Fibroblast of peridontal ligament (primary cell): ENCODE results near the gene CD19.
"Not testable (repeated sequence)": the region's sequence is repeated elsewhere in the genome, so short reads cannot be mapped to it uniquely, and the experiment has no call there.

ENCODE experiments used
- DNase-seq: peaks from one replicate; pipeline ENCODE4 v3.0.0-alpha.2; 2010; ENCODE audit errors: extremely low read depth

Gene CD19

DNA sequence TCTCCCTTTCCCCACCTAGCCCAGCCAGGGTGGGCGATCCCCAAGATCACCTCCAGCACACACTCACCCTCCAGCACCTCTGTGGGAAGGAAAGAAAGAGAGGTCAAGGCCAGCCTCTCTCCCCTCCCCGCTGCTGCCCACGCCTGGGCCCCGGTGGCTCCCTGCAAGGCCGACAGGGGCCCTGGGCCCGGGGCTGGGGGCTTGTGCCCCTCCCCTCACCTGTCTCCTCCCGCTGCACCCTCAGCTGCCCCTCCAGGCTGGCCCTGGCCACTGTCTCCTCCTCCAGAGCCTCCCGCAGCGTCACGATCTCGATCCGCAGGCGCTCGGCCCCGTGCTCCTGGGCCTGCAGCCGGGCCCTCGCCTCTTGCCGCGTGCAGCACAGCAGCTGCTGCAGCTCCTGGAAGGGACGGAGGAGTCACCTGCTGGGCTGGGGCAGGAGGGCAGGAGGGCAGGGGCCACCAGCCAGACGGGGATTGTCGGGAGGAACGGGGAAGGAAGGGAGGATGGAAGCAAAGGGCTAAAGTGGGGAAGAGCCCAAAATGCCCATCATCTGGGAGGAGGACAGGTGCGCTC, 25.9 kb upstream of the CD19 start:
- DNase-seq = no peak

DNA sequence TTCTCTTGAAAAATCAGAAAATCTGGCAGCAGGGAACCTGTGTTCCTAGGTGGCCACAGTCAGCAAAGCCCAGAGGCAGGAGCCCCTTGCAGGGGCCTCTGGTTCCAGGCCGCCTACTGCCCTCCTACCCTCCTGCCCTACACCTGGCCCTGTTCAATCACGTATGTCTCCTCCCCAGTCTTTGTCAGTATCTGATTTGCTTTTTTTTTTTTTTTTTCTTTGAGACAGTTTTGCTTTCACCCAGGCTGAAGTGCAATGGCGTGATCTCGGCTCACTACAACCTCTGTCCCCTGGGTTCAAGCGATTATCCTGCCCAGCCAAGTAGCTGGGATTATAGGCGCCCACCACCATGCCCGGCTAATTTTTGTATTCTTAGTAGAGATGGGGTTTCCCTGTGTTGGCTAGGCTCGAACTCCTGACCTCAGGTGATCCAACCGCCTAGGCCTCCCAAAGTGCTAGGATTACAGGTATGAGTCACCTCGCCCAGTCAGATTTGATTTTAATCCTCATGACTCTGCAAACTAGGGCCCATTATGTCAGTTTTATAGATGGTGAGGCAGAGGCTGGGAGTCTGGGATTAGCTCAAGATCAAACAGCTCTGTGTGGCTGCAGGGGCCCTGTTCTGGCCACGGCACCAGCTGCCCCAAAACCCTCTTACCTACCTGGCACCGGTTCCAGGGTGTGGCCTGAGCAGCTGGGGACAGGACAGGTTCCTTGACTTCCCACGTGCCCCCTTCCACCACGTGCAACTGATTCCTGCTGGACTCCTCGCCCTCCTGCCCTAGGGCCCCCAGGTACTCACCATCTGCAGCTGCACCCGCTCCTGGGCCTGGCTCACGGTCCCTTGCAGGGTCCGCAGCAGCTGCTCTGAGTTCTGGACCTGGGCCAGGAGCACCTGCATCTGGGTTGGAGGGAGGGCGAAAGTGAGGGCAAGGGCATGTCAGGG, 21.4 kb upstream of the CD19 start:
- DNase-seq = no peak

DNA sequence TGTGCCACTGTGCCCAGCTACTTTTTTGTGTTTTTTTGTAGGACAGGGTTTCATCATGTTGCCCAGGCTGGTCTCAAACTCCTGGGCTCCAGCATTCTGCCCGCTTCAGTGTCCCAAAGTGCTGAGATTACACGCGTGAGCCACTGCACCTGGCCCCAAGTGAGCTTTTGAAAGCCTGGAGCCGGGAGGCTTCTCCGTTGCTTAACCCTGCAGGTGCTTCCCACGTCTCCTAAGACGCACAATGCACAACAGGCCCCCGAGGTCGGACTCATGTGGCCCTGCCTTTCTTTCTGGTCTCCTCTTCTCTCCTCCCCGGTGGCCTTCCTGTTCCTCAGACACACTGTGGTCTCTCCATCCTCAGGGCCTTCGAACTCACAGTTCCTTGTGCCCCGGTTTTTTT, 19.2 kb upstream of the CD19 start:
- DNase-seq = no peak

DNA sequence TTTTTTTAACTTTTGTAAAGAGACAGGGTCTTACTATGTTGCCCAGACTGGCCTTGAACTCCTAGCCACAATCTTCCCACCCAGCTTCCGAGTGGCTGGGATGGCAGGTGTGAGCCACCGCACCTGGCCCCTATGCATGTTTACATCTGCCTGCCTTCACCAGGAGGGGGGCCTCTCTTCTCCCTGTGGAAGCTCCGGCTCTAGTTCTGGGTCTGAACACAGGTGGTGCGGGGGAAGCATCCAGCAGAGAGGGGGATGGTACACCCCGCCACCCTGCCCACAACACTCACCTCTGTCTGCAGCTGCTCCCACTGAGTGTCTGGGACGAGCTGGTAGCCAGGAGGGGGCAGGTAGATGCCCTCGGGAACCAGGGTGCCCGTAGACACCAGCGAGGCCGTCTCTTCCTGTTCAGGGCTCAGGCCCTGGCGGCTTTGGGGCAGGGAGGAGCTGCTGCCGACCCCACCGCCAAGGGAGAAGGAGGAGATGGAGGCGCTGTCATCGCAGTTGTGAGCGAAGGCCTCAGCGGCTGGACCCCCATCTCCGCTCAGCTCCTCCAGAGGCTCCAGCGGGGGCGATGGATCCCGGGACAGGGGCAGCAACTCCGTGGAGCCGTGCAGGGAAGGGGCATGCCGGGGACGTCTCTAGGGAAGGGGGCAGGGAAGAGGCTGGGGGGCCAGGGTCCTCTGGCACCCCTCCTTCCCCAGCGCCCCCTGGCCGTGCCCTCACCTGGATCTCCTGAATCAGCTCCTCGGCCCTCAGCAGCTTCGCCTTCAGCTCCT, 17.6 kb upstream of the CD19 start:
- no peak for DNase-seq

DNA sequence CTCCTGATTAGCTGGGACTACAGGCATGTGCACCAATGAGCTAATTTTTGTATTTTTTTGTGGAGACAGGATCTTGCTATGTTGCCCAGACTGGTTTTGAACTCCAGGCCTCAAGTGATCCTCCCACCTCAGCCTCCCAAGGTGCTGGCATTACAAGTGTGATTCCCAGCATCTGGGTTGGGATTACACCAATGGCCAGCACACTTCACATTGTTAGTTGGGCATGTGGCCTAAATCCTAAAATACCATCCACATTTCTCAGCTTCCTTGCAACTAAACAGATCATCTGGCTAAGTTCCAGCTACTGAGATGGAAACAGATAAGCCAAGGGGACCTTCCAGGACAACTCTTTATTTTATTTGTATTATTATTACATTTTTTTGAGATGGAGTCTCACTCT, 16.6 kb upstream of the CD19 start:
- DNase-seq = peak; percentile 62

DNA sequence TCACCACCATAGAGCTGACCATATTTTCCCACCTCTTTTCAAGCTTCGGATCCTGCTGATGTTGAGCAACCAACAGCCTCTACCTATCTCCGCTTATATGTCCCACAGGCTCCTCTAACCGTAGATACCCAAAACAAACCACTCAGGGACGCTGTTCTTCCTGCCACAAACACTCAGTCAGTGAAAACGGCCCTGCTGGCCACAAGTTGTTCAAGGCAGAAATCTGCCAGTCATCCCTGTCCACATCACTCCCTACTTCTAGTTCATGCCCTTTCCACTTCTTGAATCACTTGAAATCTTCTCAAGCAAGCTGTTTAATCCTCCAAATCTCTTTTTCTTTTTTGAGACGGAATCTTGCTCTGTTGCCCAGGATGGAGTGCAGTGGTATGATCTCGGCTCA, 14.7 kb upstream of the CD19 start:
- DNase-seq = no peak

DNA sequence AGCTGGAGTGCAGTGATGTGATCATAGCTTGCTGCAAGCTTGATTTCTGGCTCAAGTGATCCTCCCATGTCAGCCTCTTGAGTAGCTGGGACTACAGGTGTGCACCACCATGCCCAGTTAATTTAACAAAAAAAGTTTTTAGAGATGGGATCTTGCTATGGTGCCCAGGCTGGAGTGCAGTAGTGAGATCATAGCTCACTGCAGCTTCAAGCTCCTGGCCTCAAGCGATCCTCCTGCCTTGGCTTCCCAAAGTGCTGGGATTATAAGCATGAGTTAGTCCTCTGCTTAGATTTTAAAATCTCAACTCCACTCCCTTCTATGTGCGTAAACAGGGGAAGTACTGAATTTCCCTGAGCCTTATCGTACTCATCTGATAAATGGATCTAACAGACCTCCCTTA, 13.1 kb upstream of the CD19 start:
- no peak for DNase-seq

DNA sequence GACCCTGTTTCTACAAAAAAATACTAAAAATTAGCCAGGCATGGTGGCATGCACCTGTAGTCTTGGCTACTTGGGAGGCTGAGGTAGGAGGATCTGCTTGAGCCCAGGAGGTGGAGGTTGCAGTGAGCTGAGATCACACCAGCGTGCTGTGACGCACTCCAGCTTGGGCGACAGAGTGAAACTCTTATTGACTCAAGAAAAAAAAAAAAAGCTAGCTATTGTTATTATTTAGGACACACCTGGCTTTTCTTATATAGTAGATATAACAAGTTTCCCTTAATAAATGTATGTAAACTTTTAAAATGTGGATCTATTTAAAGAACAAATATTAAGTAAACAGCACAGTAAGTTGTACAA, 8.6 kb upstream of the CD19 start:
- no peak for DNase-seq

DNA sequence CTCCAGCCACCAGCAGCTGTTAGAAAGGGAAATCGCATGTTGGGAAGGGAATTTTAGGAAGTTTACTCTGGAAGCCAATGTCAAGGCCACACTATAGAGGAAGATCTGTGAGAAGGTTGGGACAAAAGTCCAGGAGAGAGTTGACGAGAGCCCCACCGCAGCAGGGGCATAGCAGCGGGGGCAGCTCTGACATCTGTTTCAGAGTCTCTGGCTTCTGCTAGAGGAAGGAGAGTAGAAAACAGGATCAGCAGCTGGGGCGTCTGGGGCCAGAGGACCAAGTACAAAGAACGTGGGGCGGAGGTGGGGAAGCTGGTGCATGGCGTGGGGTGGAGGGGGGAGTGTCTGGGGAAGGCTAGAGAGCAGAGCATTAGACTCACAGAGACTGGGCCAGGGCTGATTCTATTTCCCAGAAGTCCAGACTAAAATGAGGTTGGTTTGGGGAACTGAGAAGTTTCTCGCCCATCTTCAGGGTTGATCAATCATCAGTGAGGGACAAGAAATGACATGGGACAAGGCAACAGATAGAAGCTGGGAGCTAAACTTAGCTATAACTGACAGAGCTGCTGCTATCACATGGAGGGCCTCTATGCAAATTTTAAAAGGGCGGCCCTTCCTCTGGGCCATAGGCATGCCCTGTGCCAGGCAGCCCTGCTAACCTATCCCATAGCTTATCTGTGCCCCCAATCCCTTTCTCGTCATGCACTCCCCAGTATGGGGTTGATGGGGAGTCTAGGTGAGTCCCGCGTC, 7.9 kb upstream of the CD19 start:
- DNase-seq = no peak

DNA sequence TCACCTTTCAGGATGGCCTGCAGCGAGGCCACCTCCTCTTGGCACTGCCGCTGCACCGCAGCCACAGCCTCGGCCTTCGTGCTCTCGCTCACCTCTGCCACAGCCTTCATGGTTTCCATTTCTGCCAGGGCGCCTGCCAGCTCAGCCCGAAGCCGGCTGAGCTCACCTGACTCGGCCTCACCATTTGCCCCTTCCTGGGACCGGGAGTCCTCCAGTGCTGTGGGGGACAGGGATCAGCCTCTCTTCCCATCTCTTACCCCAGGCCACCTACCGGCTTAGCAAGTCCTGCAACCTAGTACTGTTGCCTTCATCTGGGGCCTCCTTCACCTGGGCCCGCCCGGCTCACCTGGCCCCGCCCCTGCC, 7.4 kb upstream of the CD19 start:
- DNase-seq = no peak

DNA sequence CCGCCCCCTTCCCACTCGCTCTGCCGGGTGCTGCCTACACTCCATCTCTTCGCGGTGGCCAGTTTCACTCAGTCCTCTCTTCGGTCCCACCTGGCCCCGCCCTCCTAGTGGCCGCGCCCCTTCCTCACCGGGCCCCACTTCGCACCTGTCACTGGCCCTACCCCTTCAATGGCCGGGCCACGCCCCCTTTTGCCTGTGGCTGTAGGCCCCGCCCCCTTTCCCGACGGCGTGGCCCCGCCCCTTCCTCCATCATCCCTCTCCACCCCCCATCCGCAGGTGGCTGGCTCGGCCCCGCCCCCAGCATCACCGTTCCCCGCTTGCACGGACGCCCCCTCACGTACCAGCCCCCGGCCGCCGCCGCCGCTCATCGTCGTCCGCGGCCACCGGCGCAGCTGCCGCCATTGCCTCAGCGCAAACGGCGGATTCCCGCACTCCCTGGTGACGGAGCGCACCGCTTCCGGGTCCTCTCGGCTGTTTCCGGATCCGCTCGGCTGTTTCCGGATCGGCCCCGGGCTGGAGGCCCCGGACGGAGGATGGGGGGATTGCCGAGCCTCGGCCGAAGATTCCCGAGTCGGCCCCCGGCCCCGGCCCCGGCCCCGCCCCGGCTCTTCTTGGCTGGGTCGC, 6.9 kb upstream of the CD19 start, which contains the start of gene RABEP2:
RABEP2 (minus strand) TSS at position 477 of the 624 bp plus-strand sequence; CDS start at position 402, 75 bp downstream.
- peak; percentile 78 for DNase-seq

DNA sequence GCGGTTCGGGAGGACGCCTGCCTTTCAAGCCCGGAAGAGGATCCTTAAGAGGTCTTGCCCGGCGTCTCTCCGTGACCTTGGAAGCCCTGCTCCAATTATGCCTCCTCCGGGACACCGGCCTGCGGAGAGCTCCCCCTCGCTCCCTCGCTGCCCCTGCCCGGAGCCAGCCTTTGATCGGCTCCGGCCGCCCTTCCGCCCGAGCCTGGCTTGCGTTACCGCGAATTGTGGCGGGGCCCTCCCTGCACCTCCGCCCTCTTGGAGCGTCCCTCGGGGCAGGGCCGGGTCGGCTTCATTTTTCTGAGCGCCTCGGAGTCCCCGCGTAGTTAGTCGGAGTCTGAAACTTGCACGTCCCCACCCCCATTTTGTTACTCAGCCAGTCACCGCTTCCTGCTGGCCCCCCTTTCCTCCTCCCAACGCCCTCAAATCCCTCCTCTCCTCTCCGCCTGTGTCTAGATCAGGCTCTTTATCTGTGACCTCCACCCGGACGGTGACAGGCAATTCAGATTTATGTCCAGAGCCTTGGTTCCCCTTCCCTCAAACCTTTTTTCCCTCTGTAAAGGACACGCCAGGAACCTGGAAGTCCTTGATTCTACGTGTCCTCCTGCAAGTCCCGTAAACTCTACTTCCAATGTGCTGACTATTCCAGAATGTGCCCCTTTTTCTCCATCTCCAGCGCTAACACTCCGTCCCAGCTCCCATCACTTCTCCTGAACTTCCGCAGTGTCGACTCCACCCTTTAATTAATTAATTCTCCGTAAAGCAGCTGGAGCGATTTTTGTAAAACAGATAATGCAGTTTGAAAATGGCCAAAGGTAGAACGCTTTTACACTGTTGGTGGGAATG, 6.2 kb upstream of the CD19 start:
- peak; percentile 77 for DNase-seq

DNA sequence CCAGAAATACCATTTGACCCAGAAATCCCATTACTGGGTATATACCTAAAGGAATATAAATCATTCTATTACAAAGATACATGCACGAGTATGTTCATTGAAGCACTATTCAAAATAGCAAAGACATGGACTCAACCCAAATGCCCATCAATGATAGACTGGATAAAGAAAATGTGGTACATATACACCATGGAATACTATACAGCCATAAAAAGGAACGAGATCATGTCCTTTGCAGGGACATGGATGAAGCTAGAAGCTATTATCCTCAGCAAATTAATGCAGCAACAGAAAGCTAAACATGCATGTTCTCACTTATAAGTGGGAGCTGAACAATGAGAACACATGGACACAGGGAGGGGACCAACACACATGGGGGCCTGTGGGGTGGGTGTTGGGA, 5.5 kb upstream of the CD19 start:
- DNase-seq = not testable (repeated sequence)

DNA sequence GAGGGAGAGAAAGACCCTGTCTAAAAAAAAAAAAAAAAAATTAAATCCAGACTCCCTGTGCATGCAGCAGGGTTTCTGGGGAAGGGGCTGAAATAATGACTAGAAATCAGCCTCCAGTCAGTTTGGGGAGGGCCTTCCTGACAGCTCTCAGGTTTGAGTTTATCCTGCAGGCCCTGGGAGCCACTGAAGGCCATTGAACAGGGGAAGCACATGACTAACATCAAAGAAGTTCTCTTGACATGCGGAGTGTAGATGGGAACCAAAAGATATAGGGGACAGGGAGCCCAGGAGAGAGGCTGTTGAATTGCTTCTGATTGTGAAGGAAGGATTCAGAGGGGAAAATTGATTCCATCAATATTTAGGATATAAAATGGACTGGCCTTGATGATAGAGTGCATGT, 4.0 kb upstream of the CD19 start:
- no peak for DNase-seq

DNA sequence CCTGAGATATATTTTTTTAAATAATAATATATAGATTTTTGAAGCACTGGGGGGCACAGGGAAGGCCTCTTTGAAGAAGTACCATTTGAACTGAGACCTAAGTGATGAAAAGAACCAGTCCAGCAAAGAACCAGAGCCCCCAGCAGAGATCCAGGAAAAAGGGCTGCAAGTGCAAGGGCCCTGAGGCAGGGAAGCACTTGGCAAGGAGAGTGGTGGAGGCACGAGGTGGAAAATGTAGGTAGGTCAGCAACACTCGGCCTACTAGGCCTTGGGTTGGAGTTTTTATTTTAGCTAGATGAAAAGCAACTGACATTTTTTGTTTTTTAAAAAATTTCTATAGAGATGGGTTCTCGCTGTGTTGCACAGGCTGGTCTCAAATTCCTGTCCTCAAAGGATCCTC, 1.6 kb upstream of the CD19 start:
- no peak for DNase-seq

DNA sequence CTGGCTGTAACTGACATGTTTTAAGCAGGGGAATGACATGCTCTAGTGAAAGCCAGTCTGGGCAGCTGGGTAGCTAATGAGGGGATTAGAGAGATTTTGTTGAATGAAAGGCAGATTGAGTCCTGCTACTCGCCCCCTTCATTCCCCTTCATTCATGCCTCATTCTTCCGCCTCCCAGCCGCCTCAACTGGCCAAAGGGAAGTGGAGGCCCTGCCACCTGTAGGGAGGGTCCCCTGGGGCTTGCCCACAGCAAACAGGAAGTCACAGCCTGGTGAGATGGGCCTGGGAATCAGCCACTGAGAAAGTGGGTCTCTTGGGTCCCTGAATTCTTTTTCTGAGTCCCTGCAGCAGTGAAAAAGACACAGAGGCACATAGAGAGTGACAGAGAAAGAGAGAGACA, 1.1 kb upstream of the CD19 start:
- DNase-seq = no peak

DNA sequence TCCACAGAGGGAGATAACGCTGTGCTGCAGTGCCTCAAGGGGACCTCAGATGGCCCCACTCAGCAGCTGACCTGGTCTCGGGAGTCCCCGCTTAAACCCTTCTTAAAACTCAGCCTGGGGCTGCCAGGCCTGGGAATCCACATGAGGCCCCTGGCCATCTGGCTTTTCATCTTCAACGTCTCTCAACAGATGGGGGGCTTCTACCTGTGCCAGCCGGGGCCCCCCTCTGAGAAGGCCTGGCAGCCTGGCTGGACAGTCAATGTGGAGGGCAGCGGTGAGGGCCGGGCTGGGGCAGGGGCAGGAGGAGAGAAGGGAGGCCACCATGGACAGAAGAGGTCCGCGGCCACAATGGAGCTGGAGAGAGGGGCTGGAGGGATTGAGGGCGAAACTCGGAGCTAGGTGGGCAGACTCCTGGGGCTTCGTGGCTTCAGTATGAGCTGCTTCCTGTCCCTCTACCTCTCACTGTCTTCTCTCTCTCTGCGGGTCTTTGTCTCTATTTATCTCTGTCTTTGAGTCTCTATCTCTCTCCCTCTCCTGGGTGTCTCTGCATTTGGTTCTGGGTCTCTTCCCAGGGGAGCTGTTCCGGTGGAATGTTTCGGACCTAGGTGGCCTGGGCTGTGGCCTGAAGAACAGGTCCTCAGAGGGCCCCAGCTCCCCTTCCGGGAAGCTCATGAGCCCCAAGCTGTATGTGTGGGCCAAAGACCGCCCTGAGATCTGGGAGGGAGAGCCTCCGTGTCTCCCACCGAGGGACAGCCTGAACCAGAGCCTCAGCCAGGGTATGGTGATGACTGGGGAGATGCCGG, 769 bp downstream of the CD19 start:
- DNase-seq = no peak

DNA sequence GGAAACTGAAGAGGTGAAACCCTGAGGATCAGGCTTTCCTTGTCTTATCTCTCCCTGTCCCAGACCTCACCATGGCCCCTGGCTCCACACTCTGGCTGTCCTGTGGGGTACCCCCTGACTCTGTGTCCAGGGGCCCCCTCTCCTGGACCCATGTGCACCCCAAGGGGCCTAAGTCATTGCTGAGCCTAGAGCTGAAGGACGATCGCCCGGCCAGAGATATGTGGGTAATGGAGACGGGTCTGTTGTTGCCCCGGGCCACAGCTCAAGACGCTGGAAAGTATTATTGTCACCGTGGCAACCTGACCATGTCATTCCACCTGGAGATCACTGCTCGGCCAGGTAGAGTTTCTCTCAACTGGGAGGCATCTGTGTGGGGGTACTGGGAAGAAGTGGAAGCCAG, 1.4 kb downstream of the CD19 start:
- DNase-seq = no peak

DNA sequence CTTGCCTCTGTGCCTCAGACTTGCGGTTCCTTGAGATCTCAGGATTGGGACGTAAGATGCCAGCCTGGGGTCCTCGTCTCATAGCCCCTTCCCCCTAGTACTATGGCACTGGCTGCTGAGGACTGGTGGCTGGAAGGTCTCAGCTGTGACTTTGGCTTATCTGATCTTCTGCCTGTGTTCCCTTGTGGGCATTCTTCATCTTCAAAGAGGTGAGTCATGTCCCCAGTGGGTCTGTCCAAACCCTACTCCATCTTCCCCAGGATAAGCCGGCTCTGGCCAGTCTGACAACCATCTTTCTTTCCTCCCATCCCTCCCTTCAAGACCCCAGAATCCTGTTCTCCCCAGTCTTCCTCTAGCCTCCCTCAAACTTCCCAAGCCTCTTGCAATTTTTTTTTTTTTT, 3.6 kb downstream of the CD19 start:
- DNase-seq = no peak
